ENCODE data around the gene INHBE.

GRCh38 chr12:57433370-57433769 is 21.7 kb upstream of the INHBE start:
- TF ChIP-seq ZFP3 (CRISPR knock-in tag; IDR thresholded peaks at IDR 0.05) (no peak), PPARA (CRISPR knock-in tag; IDR thresholded peaks at IDR 0.05; ENCODE audit: borderline replicate concordance) (no peak), TSHZ2 (CRISPR knock-in tag; IDR thresholded peaks at IDR 0.05) (no peak), POU6F1 (CRISPR knock-in tag; IDR thresholded peaks at IDR 0.05; ENCODE audit: borderline replicate concordance, low read depth) (no peak)

Measured in SK-N-SH treated with all-trans-retinoic acid at 6 μM for 48 hours (cell line).